WTC11 (cell line): ENCODE measurements around the gene TASP1. TPM values are rescaled to one million over a fixed set of nuclear protein-coding genes. Genes with fewer than 3 reads are reported as not detected.
"Not testable (repeated sequence)": the region's sequence is repeated elsewhere in the genome, so short reads cannot be mapped to it uniquely, and the experiment has no call there.

ENCODE experiments used
- ATAC-seq: fragments of 200-7000 bp; cut with Tn5 transposase; 2 replicates; pipeline ENCODE4 v1.10.0; 2021; ENCODE audit warnings: mild to moderate bottlenecking, moderate library complexity
- CTCF ChIA-PET: fragments of 300-600 bp; sonication (Branson Sonifier 250); formaldehyde crosslinking; loops from one replicate; lab custom pipeline; 2021; ENCODE audit warnings: antibody characterized with exemption; lab: Charles Lee
- POLR2A ChIA-PET: fragments of 350-600 bp; sonication (Branson Sonifier 250); formaldehyde crosslinking; loops from one replicate; lab custom pipeline; 2021; ENCODE audit warnings: antibody characterized with exemption; lab: Charles Lee
- DNase-seq: peaks from one replicate; pipeline ENCODE4 v3.0.0; 2021; ENCODE audit warnings: low spot score
- H3K27ac Mint-ChIP-seq: 2 replicates; pipeline ENCODE4 v1.8.0; 2021; ENCODE audit warnings: mixed read lengths
- H3K27me3 Mint-ChIP-seq: 2 replicates; pipeline ENCODE4 v1.8.0; 2021; ENCODE audit warnings: low read depth, mild to moderate bottlenecking, moderate library complexity, mixed read lengths
- H3K36me3 Mint-ChIP-seq: 2 replicates; pipeline ENCODE4 v1.8.0; 2021; ENCODE audit warnings: mixed read lengths
- H3K4me1 Mint-ChIP-seq: 2 replicates; pipeline ENCODE4 v1.8.0; 2022; ENCODE audit warnings: mixed read lengths
- H3K4me3 Mint-ChIP-seq: 2 replicates; pipeline ENCODE4 v1.8.0; 2021; ENCODE audit warnings: mild to moderate bottlenecking, moderate library complexity, mixed read lengths
- H3K9me3 Mint-ChIP-seq: 2 replicates; pipeline ENCODE4 v1.8.0; 2021; ENCODE audit warnings: mixed read lengths
- AR ChIP-seq: fragments of 250-450 bp; sonication (Bioruptor Pico); IDR thresholded peaks from 2 replicates; pipeline ENCODE4 v1.9.0; 2021; ENCODE audit warnings: mild to moderate bottlenecking
- CDX4 ChIP-seq: fragments of 250-450 bp; sonication (Bioruptor Pico); IDR thresholded peaks from 2 replicates; pipeline ENCODE4 v1.9.0; 2021; ENCODE audit warnings: moderate library complexity, mild to moderate bottlenecking, inconsistent platforms, borderline replicate concordance
- NR2C2 ChIP-seq: sonication (generic); formaldehyde crosslinking; IDR thresholded peaks from 2 replicates; pipeline ENCODE4 v1.8.0; 2022; ENCODE audit warnings: mild to moderate bottlenecking, missing genetic modification reagents
- TP53 ChIP-seq: sonication (generic); formaldehyde crosslinking; IDR thresholded peaks from 2 replicates; pipeline ENCODE4 v1.8.1; 2023; ENCODE audit warnings: mild to moderate bottlenecking, missing genetic modification reagents
- ZNF317 ChIP-seq: sonication (generic); formaldehyde crosslinking; IDR thresholded peaks from 2 replicates; pipeline ENCODE4 v1.8.1; 2023; ENCODE audit warnings: low read depth, mild to moderate bottlenecking, moderate library complexity, missing genetic modification reagents, borderline replicate concordance
- ZNF416 ChIP-seq: fragments of 250-450 bp; sonication (Bioruptor Pico); IDR thresholded peaks from 2 replicates; pipeline ENCODE4 v1.9.0; 2021; ENCODE audit warnings: mild to moderate bottlenecking, inconsistent platforms
- total RNA-seq: library from RNA; stranded (reverse); gene quantifications from 3 replicates; pipeline ENCODE4 v1.2.3, GENCODE V29; 2021
- TF ChIP-seq, protein P1 (sequence below): fragments of 250-450 bp; sonication (Bioruptor Pico); IDR thresholded peaks from 2 replicates; pipeline ENCODE4 v1.9.0; 2021; ENCODE audit warnings: mild to moderate bottlenecking, borderline replicate concordance
- TF ChIP-seq, protein P2 (sequence below): sonication (generic); formaldehyde crosslinking; IDR thresholded peaks from 2 replicates; pipeline ENCODE4 v1.8.1; 2022; ENCODE audit warnings: low read depth, mild to moderate bottlenecking, moderate library complexity, missing genetic modification reagents, borderline replicate concordance
- TF ChIP-seq, protein P3 (sequence below): sonication (generic); formaldehyde crosslinking; IDR thresholded peaks from 2 replicates; pipeline ENCODE4 v1.8.0; 2022; ENCODE audit warnings: mild to moderate bottlenecking, missing genetic modification reagents
- TF ChIP-seq, protein P4 (sequence below): sonication (generic); formaldehyde crosslinking; IDR thresholded peaks from 2 replicates; pipeline ENCODE4 v1.8.1; 2023; ENCODE audit warnings: mild to moderate bottlenecking, missing genetic modification reagents, moderate library complexity

The TASP1 gene
- total RNA-seq, 1 experiment from 2014 or later, result 12.4 TPM

GRCh38 chr20:13619415-13619814, 19.3 kb downstream of the TASP1 start:
- CTCF ChIA-PET, ATAC-seq, H3K27ac Mint-ChIP-seq, DNase-seq, H3K36me3 Mint-ChIP-seq, H3K27me3 Mint-ChIP-seq, H3K4me1 Mint-ChIP-seq, POLR2A ChIA-PET, H3K9me3 Mint-ChIP-seq, H3K4me3 Mint-ChIP-seq: not testable (repeated sequence)

DNA sequence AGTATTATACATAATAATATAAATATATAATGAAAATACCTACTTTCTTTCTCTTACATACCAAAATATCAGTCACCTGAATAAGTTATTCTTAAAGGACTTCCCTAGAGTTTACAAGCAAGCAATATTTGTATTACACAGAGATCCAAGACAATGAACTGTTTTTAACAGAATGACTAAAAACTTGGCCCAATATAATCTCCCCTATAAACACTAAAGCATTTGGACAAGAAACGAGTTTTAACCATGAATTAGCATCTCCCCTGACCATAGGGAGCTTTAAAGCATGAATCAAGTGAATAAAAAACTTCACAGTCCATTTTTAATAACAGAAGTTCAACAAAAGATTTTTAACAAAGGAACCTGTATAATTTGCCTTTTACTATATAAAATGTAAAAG, 20.3 kb downstream of the TASP1 start:
- POLR2A ChIA-PET, H3K4me1 Mint-ChIP-seq, H3K27ac Mint-ChIP-seq, H3K36me3 Mint-ChIP-seq, DNase-seq, H3K9me3 Mint-ChIP-seq, ATAC-seq, H3K27me3 Mint-ChIP-seq, CTCF ChIA-PET, H3K4me3 Mint-ChIP-seq: not testable (repeated sequence)

- H3K27me3 Mint-ChIP-seq, H3K4me1 Mint-ChIP-seq, H3K9me3 Mint-ChIP-seq, H3K4me3 Mint-ChIP-seq, DNase-seq, CTCF ChIA-PET, POLR2A ChIA-PET, H3K36me3 Mint-ChIP-seq, H3K27ac Mint-ChIP-seq, ATAC-seq: not testable (repeated sequence)
Observed at GRCh38 chr20:13617585-13617984, 21.1 kb downstream of the TASP1 start.

GRCh38 chr20:13616713-13617112, 22.0 kb downstream of the TASP1 start:
- DNase-seq, H3K9me3 Mint-ChIP-seq, H3K36me3 Mint-ChIP-seq, POLR2A ChIA-PET, CTCF ChIA-PET, H3K4me3 Mint-ChIP-seq, H3K4me1 Mint-ChIP-seq, H3K27me3 Mint-ChIP-seq: not testable (repeated sequence)
- peak overlapping the region; percentile 94 for H3K27ac Mint-ChIP-seq
- peak; percentile 74 for ATAC-seq

- H3K4me1 Mint-ChIP-seq, result peaks cover 9% of the 10 kb centered on the region
- no peaks in the 10 kb centered on the region for H3K9me3 Mint-ChIP-seq
- ChIA-PET POLR2A (no interaction called here), CTCF (no interaction called here)
- no peaks in the 10 kb centered on the region for H3K36me3 Mint-ChIP-seq
- H3K27me3 Mint-ChIP-seq, result no peaks in the 10 kb centered on the region
- H3K27ac Mint-ChIP-seq, result no peak overlapping the region
- TF ChIP-seq, protein P1, sequence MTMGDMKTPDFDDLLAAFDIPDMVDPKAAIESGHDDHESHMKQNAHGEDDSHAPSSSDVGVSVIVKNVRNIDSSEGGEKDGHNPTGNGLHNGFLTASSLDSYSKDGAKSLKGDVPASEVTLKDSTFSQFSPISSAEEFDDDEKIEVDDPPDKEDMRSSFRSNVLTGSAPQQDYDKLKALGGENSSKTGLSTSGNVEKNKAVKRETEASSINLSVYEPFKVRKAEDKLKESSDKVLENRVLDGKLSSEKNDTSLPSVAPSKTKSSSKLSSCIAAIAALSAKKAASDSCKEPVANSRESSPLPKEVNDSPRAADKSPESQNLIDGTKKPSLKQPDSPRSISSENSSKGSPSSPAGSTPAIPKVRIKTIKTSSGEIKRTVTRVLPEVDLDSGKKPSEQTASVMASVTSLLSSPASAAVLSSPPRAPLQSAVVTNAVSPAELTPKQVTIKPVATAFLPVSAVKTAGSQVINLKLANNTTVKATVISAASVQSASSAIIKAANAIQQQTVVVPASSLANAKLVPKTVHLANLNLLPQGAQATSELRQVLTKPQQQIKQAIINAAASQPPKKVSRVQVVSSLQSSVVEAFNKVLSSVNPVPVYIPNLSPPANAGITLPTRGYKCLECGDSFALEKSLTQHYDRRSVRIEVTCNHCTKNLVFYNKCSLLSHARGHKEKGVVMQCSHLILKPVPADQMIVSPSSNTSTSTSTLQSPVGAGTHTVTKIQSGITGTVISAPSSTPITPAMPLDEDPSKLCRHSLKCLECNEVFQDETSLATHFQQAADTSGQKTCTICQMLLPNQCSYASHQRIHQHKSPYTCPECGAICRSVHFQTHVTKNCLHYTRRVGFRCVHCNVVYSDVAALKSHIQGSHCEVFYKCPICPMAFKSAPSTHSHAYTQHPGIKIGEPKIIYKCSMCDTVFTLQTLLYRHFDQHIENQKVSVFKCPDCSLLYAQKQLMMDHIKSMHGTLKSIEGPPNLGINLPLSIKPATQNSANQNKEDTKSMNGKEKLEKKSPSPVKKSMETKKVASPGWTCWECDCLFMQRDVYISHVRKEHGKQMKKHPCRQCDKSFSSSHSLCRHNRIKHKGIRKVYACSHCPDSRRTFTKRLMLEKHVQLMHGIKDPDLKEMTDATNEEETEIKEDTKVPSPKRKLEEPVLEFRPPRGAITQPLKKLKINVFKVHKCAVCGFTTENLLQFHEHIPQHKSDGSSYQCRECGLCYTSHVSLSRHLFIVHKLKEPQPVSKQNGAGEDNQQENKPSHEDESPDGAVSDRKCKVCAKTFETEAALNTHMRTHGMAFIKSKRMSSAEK (CRISPR knock-in tag), result no peak
- TF ChIP-seq NR2C2 (no peak), CDX4 (CRISPR knock-in tag) (no peak), AR (no peak), TP53 (no peak), ZNF317 (no peak), ZNF416 (CRISPR knock-in tag) (no peak)
- TF ChIP-seq, protein P2, sequence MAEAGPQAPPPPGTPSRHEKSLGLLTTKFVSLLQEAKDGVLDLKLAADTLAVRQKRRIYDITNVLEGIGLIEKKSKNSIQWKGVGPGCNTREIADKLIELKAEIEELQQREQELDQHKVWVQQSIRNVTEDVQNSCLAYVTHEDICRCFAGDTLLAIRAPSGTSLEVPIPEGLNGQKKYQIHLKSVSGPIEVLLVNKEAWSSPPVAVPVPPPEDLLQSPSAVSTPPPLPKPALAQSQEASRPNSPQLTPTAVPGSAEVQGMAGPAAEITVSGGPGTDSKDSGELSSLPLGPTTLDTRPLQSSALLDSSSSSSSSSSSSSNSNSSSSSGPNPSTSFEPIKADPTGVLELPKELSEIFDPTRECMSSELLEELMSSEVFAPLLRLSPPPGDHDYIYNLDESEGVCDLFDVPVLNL (CRISPR knock-in tag), result no peak
- TF ChIP-seq, protein P3, sequence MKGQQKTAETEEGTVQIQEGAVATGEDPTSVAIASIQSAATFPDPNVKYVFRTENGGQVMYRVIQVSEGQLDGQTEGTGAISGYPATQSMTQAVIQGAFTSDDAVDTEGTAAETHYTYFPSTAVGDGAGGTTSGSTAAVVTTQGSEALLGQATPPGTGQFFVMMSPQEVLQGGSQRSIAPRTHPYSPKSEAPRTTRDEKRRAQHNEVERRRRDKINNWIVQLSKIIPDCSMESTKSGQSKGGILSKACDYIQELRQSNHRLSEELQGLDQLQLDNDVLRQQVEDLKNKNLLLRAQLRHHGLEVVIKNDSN, result no peak
- TF ChIP-seq, protein P4, sequence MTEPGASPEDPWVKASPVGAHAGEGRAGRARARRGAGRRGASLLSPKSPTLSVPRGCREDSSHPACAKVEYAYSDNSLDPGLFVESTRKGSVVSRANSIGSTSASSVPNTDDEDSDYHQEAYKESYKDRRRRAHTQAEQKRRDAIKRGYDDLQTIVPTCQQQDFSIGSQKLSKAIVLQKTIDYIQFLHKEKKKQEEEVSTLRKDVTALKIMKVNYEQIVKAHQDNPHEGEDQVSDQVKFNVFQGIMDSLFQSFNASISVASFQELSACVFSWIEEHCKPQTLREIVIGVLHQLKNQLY, result no peak
- no peak overlapping the region for H3K4me3 Mint-ChIP-seq
- DNase-seq (no peak), ATAC-seq (no peak)
Observed at GRCh38 chr20:13613917-13614316, 24.8 kb downstream of the TASP1 start.
